Measurements from ENCODE around the gene ZNF646.

Gene ZNF646

GRCh38 chr16:31120129-31120528 is 45.9 kb downstream of the ZNF646 start:
- TF ChIP-seq, protein P1, sequence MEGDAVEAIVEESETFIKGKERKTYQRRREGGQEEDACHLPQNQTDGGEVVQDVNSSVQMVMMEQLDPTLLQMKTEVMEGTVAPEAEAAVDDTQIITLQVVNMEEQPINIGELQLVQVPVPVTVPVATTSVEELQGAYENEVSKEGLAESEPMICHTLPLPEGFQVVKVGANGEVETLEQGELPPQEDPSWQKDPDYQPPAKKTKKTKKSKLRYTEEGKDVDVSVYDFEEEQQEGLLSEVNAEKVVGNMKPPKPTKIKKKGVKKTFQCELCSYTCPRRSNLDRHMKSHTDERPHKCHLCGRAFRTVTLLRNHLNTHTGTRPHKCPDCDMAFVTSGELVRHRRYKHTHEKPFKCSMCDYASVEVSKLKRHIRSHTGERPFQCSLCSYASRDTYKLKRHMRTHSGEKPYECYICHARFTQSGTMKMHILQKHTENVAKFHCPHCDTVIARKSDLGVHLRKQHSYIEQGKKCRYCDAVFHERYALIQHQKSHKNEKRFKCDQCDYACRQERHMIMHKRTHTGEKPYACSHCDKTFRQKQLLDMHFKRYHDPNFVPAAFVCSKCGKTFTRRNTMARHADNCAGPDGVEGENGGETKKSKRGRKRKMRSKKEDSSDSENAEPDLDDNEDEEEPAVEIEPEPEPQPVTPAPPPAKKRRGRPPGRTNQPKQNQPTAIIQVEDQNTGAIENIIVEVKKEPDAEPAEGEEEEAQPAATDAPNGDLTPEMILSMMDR (IDR thresholded peaks at IDR 0.05; ENCODE audit: low read depth, low read length), result no peak
- H3K4me3 ChIP-seq (ENCODE audit: low read depth, low read length), result no peak overlapping the region

- no peak overlapping the region for H3K4me3 ChIP-seq (ENCODE audit: low read depth, low read length)
- TF ChIP-seq, protein P1 (IDR thresholded peaks at IDR 0.05; ENCODE audit: low read depth, low read length), result no peak
Measured at GRCh38 chr16:31125844-31126243, 51.6 kb downstream of the ZNF646 start.

GRCh38 chr16:31127182-31127581 is 53.0 kb downstream of the ZNF646 start:
- TF ChIP-seq, protein P1 (IDR thresholded peaks at IDR 0.05; ENCODE audit: low read depth, low read length), result no peak
- no peak overlapping the region for H3K4me3 ChIP-seq (ENCODE audit: low read depth, low read length)

DNA sequence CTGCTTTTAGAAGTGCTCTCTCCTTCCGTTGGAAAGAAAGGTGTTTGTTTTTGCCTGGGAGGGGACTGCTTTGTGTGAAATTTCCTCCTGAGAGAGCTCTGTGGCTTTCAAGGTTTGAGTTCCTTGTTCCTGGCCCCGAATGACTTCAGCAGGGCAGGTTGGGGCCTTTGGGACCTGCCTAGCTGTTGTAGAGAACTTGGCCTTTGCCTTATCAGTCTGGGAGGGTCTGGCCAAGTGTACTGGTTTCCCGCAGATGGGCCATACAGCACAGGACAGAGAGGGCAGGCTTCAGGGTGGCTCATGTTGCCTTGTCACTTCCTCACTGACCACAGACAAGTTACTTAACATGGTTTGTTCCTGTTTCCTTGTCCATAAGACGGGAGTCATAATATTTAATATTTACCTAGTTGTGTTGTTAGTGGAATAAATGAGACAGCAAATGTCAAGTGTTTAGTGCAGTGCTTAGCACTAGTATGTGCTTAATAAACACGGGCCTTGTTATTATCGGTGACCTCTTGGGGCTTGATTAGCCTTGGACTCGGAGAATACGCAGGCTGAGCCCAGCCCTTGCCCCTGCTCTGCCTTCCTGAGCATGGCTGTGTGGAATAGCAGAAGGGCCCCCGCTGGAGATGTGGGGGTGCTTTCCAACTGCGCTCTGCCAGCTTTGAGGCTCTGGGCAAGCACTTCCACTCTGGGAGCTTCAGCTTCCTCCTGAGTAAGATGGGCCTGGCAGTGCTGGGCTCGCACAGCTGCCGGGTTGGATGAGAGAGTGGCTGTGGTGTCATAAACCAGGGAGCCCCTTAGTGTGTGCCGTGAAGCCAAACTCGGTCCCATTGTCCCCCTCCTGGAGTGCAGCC is 54.7 kb downstream of the ZNF646 start:
- no peak overlapping the region for H3K4me3 ChIP-seq (ENCODE audit: low read depth, low read length)
- TF ChIP-seq, protein P1 (IDR thresholded peaks at IDR 0.05; ENCODE audit: low read depth, low read length), result no peak

GRCh38 chr16:31129568-31130335 is 55.5 kb downstream of the ZNF646 start:
- no peak overlapping the region for H3K4me3 ChIP-seq (ENCODE audit: low read depth, low read length)
- TF ChIP-seq, protein P1 (IDR thresholded peaks at IDR 0.05; ENCODE audit: low read depth, low read length), result no peak

GRCh38 chr16:31130336-31130891 is 56.2 kb downstream of the ZNF646 start:
- TF ChIP-seq, protein P1 (IDR thresholded peaks at IDR 0.05; ENCODE audit: low read depth, low read length), result no peak

More at GRCh38 chr16:31130336-31130891, 56.2 kb downstream of the ZNF646 start:
- no peak overlapping the region for H3K4me3 ChIP-seq (ENCODE audit: low read depth, low read length)
